A549 treated with AZD2906 at 1 μM for 4 hours (cell line): Measurements from ENCODE around the gene SELENOF. TPM values are rescaled to one million over a fixed set of nuclear protein-coding genes. Genes with fewer than 3 reads are reported as not detected.

Experiments
- total RNA-seq: library from RNA; stranded (reverse); fragments of 200-300 nt; extraction: Qiagen RNA extraction; gene quantifications from 5 replicates; pipeline ENCODE4 v1.2.3, GENCODE V29; 2022

SELENOF gene
- total RNA-seq = 147 to 191 TPM (median 151 TPM) in 5 replicates

GRCh38 chr1:86913896-86914600, at the start of gene SELENOF:
SELENOF (minus strand) TSS chr1:86914126; CDS start chr1:86914111, 15 bp downstream.

GRCh38 chr1:86914601-86914997, 673 bp upstream of the SELENOF start, which contains the start of gene HS2ST1:
HS2ST1 (plus strand) TSS chr1:86914635.

Other genes starting within 250 kb of the SELENOF start
- 33.3 to 37.6 TPM (median 36.7 TPM) in 5 replicates for gene SH3GLB1, start 209.6 kb downstream of the SELENOF start, total RNA-seq
- 10.1 to 11.7 TPM (median 11.6 TPM) in 5 replicates for gene HS2ST1, start 509 bp upstream of the SELENOF start, total RNA-seq